H1 (cell line): ENCODE results near the gene ALK. TPM values are rescaled to one million over a fixed set of nuclear protein-coding genes. Genes with fewer than 3 reads are reported as not detected.
A peak's percentile ranks its signal among the peaks of the same experiment; 100 is the strongest.

Experiments
- CTCF ChIA-PET: fragments of 300-600 bp; sonication (Branson Sonifier 250); formaldehyde crosslinking; loops from one replicate; lab custom pipeline; 2021; ENCODE audit not compliant: partially characterized antibody; lab: Charles Lee
- POLR2A ChIA-PET: fragments of 300-600 bp; sonication (Branson Sonifier 250); formaldehyde crosslinking; loops from one replicate; lab custom pipeline; 2021; ENCODE audit warnings: inconsistent platforms; ENCODE audit not compliant: partially characterized antibody; lab: Charles Lee
- DNase-seq, 2 experiments: peaks; one replicate each; pipeline versions ENCODE4 v3.0.0 to v3.0.0-alpha.2; 2010 to 2022; ENCODE audit warnings: low spot score in 2 of 2, low read depth in 1 of 2, mixed read lengths in 1 of 2
- FAIRE-seq: peaks from 2 replicates; lab custom pipeline; 2011; peaks lifted over from hg19 to GRCh38; lab: Jason Lieb, UNC
- H2AFZ ChIP-seq: 2 replicates; pipeline ENCODE4 v1.8.1; 2012; ENCODE audit warnings: low read length, inconsistent platforms
- H2AK5ac ChIP-seq: 2 replicates; pipeline ENCODE4 v1.6.1; 2013; ENCODE audit warnings: low read depth, low read length
- H2BK120ac ChIP-seq: replicated peaks from 2 replicates; pipeline ENCODE3; 2013; ENCODE audit warnings: low read depth, low read length, inconsistent platforms
- H2BK12ac ChIP-seq: 2 replicates; pipeline ENCODE4 v1.6.1; 2013; ENCODE audit warnings: low read depth, low read length
- H2BK15ac ChIP-seq: 2 replicates; pipeline ENCODE4 v1.6.1; 2013; ENCODE audit warnings: low read length
- H2BK20ac ChIP-seq: 2 replicates; pipeline ENCODE4 v1.6.1; 2013; ENCODE audit warnings: low read length
- H2BK5ac ChIP-seq: 2 replicates; pipeline ENCODE4 v1.6.1; 2013; ENCODE audit warnings: low read depth, low read length
- H3K14ac ChIP-seq: 2 replicates; pipeline ENCODE4 v1.6.1; 2013; ENCODE audit warnings: inconsistent platforms; ENCODE audit not compliant: insufficient read length
- H3K18ac ChIP-seq: 2 replicates; pipeline ENCODE4 v1.6.1; 2013; ENCODE audit warnings: low read length; ENCODE audit errors: extremely low read depth
- H3K23ac ChIP-seq: 2 replicates; pipeline ENCODE4 v1.6.1; 2013; ENCODE audit warnings: inconsistent platforms; ENCODE audit not compliant: insufficient read length
- H3K23me2 ChIP-seq: 2 replicates; pipeline ENCODE4 v1.6.1; 2013; ENCODE audit warnings: low read depth, low read length
- H3K27ac ChIP-seq: 2 replicates; pipeline ENCODE4 v1.6.1; 2011; ENCODE audit warnings: low read depth, low read length, inconsistent platforms
- H3K27me3 ChIP-seq, 4 experiments: replicated peaks in 1 of 4; 1 replicate in 1 of 4; 2 replicates in 3 of 4; pipeline versions ENCODE4 v1.6.1 to v1.8.1; 2011 to 2013; ENCODE audit warnings: low read length in 3 of 4, mild to moderate bottlenecking in 3 of 4, inconsistent platforms in 2 of 4, mixed read lengths in 2 of 4, moderate library complexity in 1 of 4; ENCODE audit not compliant: control insufficient read depth in 3 of 4, insufficient read depth in 3 of 4; ENCODE audit errors: extremely low read depth in 1 of 4
- H3K36me3 ChIP-seq, 4 experiments: 2 replicates each; pipeline versions ENCODE4 v1.6.1 to v1.8.1; 2011 to 2013; ENCODE audit warnings: mild to moderate bottlenecking in 4 of 4, low read length in 3 of 4, moderate library complexity in 2 of 4, control low read depth in 1 of 4, inconsistent platforms in 1 of 4; ENCODE audit not compliant: insufficient read depth in 4 of 4, control insufficient read depth in 2 of 4
- H3K4ac ChIP-seq: replicated peaks from 2 replicates; pipeline ENCODE3; 2013; ENCODE audit warnings: low read length, low read depth, mixed read lengths, inconsistent platforms; ENCODE audit not compliant: insufficient read length
- H3K4me1 ChIP-seq, 4 experiments: replicated peaks in 1 of 4; 1 replicate in 1 of 4; 2 replicates in 3 of 4; pipeline versions ENCODE4 v1.6.1 to v1.8.1; 2011 to 2013; ENCODE audit warnings: low read length in 3 of 4, inconsistent platforms in 2 of 4, mixed read lengths in 1 of 4; ENCODE audit not compliant: insufficient read depth in 4 of 4, control insufficient read depth in 3 of 4
- H3K4me2 ChIP-seq, 2 experiments: 2 replicates each; pipeline versions ENCODE4 v1.6.1 to v1.8.1; 2011 to 2013; ENCODE audit warnings: low read depth in 2 of 2, low read length in 2 of 2, control low read depth in 1 of 2, inconsistent platforms in 1 of 2, mild to moderate bottlenecking in 1 of 2; ENCODE audit not compliant: insufficient read depth in 1 of 2
- H3K4me3 ChIP-seq, 4 experiments: fragments of 200-600, 300-600 bp in 1 of 4; sonication (generic), shearing (Covaris generic), sonication (Bioruptor Twin) in 1 of 4; 2 replicates each; pipeline versions ENCODE4 v1.5.1 to v1.8.1; 2011 to 2016; ENCODE audit warnings: low read length in 4 of 4, low read depth in 3 of 4, control low read depth in 2 of 4, inconsistent platforms in 2 of 4, mild to moderate bottlenecking in 2 of 4, mixed read lengths in 1 of 4, moderate library complexity in 1 of 4; ENCODE audit not compliant: insufficient read depth in 2 of 4; ENCODE audit errors: extremely low read depth in 1 of 4
- H3K56ac ChIP-seq: replicated peaks from 2 replicates; pipeline ENCODE3; 2013; ENCODE audit warnings: low read depth, mild to moderate bottlenecking, mixed read lengths, low read length, inconsistent platforms; ENCODE audit not compliant: insufficient read length
- H3K79me1 ChIP-seq: 2 replicates; pipeline ENCODE4 v1.6.1; 2013; ENCODE audit warnings: low read depth, low read length, control low read depth
- H3K79me2 ChIP-seq, 2 experiments: 2 replicates each; pipeline versions ENCODE4 v1.6.1 to v1.8.1; 2012 to 2013; ENCODE audit warnings: low read length in 2 of 2, mild to moderate bottlenecking in 2 of 2, inconsistent platforms in 1 of 2; ENCODE audit not compliant: insufficient read depth in 2 of 2, control insufficient read depth in 1 of 2
- H3K9ac ChIP-seq, 4 experiments: replicated peaks in 1 of 4; 1 replicate in 1 of 4; 2 replicates in 3 of 4; pipeline versions ENCODE4 v1.6.1 to v1.8.1; 2011 to 2013; ENCODE audit warnings: low read depth in 3 of 4, low read length in 3 of 4, control low read depth in 2 of 4, mild to moderate bottlenecking in 2 of 4, moderate library complexity in 2 of 4, inconsistent platforms in 1 of 4; ENCODE audit errors: extremely low read depth in 1 of 4
- H3K9me3 ChIP-seq, 2 experiments: 2 replicates each; pipeline versions ENCODE4 v1.6.1 to v1.8.1; 2012 to 2013; ENCODE audit warnings: mild to moderate bottlenecking in 2 of 2, moderate library complexity in 2 of 2, control low read depth in 1 of 2, inconsistent platforms in 1 of 2, low read depth in 1 of 2, low read length in 1 of 2, mixed read lengths in 1 of 2; ENCODE audit not compliant: insufficient read depth in 2 of 2
- H4K20me1 ChIP-seq, 2 experiments: replicated peaks in 1 of 2; 2 replicates each; pipeline versions ENCODE3 to v1.8.1; 2011 to 2013; ENCODE audit warnings: inconsistent platforms in 2 of 2, low read length in 2 of 2, mild to moderate bottlenecking in 1 of 2; ENCODE audit not compliant: insufficient read depth in 2 of 2, control insufficient read depth in 1 of 2
- H4K5ac ChIP-seq: 2 replicates; pipeline ENCODE4 v1.6.1; 2013; ENCODE audit warnings: low read length, low read depth, mixed read lengths, inconsistent platforms; ENCODE audit not compliant: insufficient read length
- H4K8ac ChIP-seq: 2 replicates; pipeline ENCODE4 v1.8.0; 2013; ENCODE audit warnings: mild to moderate bottlenecking, moderate library complexity, low read length, inconsistent platforms; ENCODE audit not compliant: insufficient read depth; ENCODE audit errors: extremely low read depth
- H4K91ac ChIP-seq: replicated peaks from 2 replicates; pipeline ENCODE3; 2013; ENCODE audit warnings: low read length, mixed read lengths, inconsistent platforms; ENCODE audit not compliant: insufficient read length
- KDM5A ChIP-seq: fragments of 200-600 bp; IDR thresholded peaks from 2 replicates; pipeline ENCODE4 v1.7.1; 2012; ENCODE audit warnings: mild to moderate bottlenecking, low read length, inconsistent platforms, mixed read lengths
- WGBS, 2 experiments: shearing (Covaris generic) in 1 of 2; methylation state at CpG; one replicate each; pipeline versions ENCODE4 v1.1.6 to v1.1.7; 2013 to 2015; ENCODE audit warnings: low lambda C conversion rate in 2 of 2, mixed read lengths in 2 of 2, inconsistent platforms in 1 of 2, low coverage in 1 of 2, missing lambda C conversion rate in 1 of 2; ENCODE audit not compliant: insufficient replicate concordance in 2 of 2, insufficient coverage in 1 of 2, insufficient read length in 1 of 2; ENCODE audit errors: extremely low coverage in 1 of 2, missing lambda C conversion rate in 1 of 2; 5-methylcytosine and 5-hydroxymethylcytosine counted together
- polyA plus RNA-seq, 7 experiments: library from polyadenylated mRNA; depleted of rRNA in 3 of 7; stranded (reverse) in 5 of 7; unstranded in 2 of 7; fragments of >200 nt in 5 of 7; fragments of 200-250 nt in 2 of 7; gene quantifications; 1 replicate in 5 of 7; 2 replicates in 1 of 7; 4 replicates in 1 of 7; pipeline versions ENCODE4 v1.2.1 to v1.2.3, GENCODE V29; 2011 to 2013; ENCODE audit warnings: missing spikeins in 2 of 7, mixed read lengths in 2 of 7
- total RNA-seq: library from RNA; stranded (reverse); fragmentation: NEBNext Ultra II Directional; extraction: Animal tissue kit (Norgen Biotek cat#: 25700); gene quantifications from 2 replicates; pipeline ENCODE4 v1.2.1, GENCODE V29; 2021

ALK gene
- total and polyA plus RNA-seq, 2 of the 8 experiments (the other 6 are each of a cell fraction or from before 2014, with no cell fraction given) = 0.02 to 0.09 TPM

DNA sequence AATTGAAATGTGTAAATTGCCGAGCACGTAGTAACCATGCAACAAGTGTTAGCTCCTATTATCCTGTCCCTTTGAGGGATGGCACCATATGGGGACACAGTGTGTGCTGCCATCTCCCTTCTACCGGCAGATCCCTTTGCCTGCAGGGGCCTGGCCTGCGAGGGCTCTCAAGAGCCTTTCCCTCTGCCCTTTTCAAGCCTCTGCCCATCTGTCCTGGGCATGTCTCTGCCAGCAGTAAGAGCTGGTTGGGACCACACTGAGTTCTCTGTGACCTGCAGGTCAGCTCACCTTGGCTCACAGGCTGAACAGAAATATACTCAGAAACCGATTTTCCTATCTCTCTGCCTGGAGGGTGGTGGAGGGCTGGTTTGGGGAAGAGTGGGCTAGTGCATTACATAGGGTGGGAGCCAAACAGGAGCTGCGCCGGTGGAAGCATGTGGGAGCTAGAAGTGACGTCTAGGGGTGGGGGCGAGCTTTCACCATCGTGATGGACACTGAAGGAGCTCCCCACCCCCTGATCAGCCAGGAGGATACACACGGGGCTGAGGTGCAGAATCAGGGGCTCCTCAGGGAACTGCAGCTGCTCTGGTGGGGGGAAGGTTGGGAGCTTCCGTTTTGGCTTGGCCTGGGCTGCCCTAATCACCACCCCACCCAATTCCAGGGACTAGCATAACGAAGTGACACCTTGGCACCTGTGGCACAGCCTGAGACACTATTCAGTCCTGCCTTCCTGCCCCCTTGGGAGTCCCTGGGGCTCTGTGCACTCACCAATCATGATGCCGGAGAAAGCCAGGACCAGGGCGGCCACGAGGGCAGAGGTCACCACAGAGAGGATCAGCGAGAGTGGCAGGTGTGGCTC is 696.5 kb downstream of the ALK start:
- no peak overlapping the region for H3K4me2 ChIP-seq
- FAIRE-seq (no peak), DNase-seq (no peak)
- no peak overlapping the region for H4K5ac ChIP-seq
- H3K36me3 ChIP-seq = no peaks in the 10 kb centered on the region
- no peaks in the 10 kb centered on the region for H3K79me1 ChIP-seq
- H3K23ac ChIP-seq = no peak overlapping the region
- no peak overlapping the region; the same call in 1 of the 2 replicates for H2BK5ac ChIP-seq
- H3K23me2 ChIP-seq = no peaks in the 10 kb centered on the region
- no peak overlapping the region for H3K56ac ChIP-seq
- H3K4ac ChIP-seq = no peak overlapping the region
- no peaks in the 10 kb centered on the region for H3K79me2 ChIP-seq
- H2AFZ ChIP-seq = no peak overlapping the region
- H3K4me3 ChIP-seq = no peak overlapping the region
- H4K8ac ChIP-seq = peak overlapping the region; percentile 72; the same call in 1 of the 2 replicates
- H4K91ac ChIP-seq = no peak overlapping the region
- no peak for TF ChIP-seq KDM5A
- H3K4me1 ChIP-seq = no peaks in the 10 kb centered on the region
- H2AK5ac ChIP-seq = no peak overlapping the region
- CTCF ChIA-PET = interaction anchor here (0.9 to 5.8 kb wide), 8 partner anchors 11 to 269 kb away, joined by 3 to 29 read pairs (median 7); no protein-coding TSS in a partner anchor
- WGBS, 2 experiments = 90% methylated on average over 16 of the region's 17 CpGs; no CpG with 5 or more reads in 1 of the 2 experiments
- H2BK20ac ChIP-seq = no peak overlapping the region
- no peak overlapping the region for H3K9ac ChIP-seq
- no peaks in the 10 kb centered on the region for H3K9me3 ChIP-seq
- no peak overlapping the region for H2BK15ac ChIP-seq
- H3K27ac ChIP-seq = no peak overlapping the region
- H3K18ac ChIP-seq = no peak overlapping the region
- H3K27me3 ChIP-seq = no peaks in the 10 kb centered on the region
- no peak overlapping the region for H2BK120ac ChIP-seq
- POLR2A ChIA-PET = no interaction called here
- H2BK12ac ChIP-seq = no peak overlapping the region
- no peaks in the 10 kb centered on the region for H4K20me1 ChIP-seq
- no peak overlapping the region for H3K14ac ChIP-seq
